ENCODE results near the gene PROCR.

DNA sequence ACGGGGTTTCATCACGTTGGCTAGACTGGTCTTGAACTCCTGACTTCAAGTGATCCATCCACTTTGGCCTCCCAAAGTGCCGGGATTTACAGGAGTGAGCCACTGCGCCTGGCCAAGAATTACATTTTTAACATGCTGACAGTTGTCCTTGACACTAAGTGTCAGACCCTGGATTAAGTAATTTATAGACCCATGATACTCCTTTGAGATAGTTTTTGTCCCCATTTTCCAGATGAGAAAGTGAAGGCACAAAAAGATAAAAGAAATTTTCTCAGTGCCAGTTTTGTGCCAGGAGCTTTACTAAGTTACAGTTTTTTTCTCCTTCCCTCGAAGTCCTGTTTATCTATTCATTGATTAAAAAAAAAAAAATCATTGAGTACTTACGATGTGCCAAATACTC, 14.9 kb upstream of the PROCR start:
- TF ChIP-seq, protein P1, sequence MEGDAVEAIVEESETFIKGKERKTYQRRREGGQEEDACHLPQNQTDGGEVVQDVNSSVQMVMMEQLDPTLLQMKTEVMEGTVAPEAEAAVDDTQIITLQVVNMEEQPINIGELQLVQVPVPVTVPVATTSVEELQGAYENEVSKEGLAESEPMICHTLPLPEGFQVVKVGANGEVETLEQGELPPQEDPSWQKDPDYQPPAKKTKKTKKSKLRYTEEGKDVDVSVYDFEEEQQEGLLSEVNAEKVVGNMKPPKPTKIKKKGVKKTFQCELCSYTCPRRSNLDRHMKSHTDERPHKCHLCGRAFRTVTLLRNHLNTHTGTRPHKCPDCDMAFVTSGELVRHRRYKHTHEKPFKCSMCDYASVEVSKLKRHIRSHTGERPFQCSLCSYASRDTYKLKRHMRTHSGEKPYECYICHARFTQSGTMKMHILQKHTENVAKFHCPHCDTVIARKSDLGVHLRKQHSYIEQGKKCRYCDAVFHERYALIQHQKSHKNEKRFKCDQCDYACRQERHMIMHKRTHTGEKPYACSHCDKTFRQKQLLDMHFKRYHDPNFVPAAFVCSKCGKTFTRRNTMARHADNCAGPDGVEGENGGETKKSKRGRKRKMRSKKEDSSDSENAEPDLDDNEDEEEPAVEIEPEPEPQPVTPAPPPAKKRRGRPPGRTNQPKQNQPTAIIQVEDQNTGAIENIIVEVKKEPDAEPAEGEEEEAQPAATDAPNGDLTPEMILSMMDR (IDR thresholded peaks at IDR 0.05; ENCODE audit: low read depth, low read length, poor library complexity, severe bottlenecking) = no peak
- TF ChIP-seq EZH2phosphoT487 (IDR thresholded peaks at IDR 0.05; ENCODE audit: borderline replicate concordance, low read length) = no peak
